HG03103 (cell line): ENCODE results near the gene IFITM2.
"Not testable (repeated sequence)": the region's sequence is repeated elsewhere in the genome, so short reads cannot be mapped to it uniquely, and the experiment has no call there.

Experiments
- ATAC-seq: cut with Tn5 transposase; IDR thresholded peaks from one replicate; pipeline ENCODE4 v1.9.1; 2021; ENCODE audit warnings: low read depth; ENCODE audit not compliant: unreplicated experiment

IFITM2 gene

GRCh38 chr11:324156-324555, 16.5 kb downstream of the IFITM2 start:
- ATAC-seq: no peak

DNA sequence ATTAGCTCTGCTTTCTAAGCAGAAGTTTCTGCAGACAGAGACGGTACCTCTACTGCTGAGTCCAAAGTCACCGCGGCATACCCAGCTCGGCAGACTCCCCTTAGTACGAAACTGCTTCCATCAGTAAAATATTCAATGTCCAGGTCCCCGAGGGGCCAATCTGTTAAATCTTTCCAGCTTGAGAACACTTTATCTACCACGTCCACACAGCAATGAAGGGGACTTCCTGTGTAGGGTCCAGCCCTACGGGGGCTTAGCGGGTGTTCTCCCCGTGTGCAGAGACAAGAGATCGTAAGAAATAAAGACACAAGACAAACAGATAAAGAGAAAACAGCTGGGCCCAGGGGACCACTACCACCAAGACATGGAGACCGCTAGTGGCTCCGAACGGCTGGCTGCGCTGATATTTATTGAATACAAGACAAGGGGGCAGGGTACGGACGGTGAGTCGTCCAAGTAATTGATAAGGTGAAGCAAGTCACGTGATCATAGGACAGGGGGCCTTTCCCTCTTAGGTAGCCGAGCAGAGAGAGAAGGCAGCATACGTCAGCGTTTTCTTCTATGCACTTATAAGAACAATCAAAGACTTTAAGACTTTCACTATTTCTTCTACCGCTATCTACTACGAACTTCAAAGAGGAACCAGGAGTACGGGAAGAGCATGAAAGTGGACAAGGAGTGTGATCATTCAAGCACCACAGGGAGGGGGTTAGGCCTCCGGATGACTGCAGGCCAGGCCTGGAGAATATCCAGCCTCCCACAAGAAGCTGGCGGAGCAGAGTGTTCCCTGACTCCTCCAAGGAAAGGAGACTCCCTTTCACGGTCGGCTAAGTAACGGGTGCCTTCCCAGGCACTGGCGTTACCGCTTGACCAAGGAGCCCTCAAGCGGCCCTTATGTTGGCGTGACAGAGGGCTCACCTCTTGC, 17.2 kb downstream of the IFITM2 start:
- ATAC-seq: not testable (repeated sequence)

- ATAC-seq: no peak
These were observed 18.4 kb downstream of the IFITM2 start for GRCh38 chr11:325796-326591.

GRCh38 chr11:326592-326841, 18.9 kb downstream of the IFITM2 start:
- peak; percentile 6 for ATAC-seq

- peak; percentile 56 for ATAC-seq
These were observed 19.4 kb downstream of the IFITM2 start for GRCh38 chr11:326842-327580.

DNA sequence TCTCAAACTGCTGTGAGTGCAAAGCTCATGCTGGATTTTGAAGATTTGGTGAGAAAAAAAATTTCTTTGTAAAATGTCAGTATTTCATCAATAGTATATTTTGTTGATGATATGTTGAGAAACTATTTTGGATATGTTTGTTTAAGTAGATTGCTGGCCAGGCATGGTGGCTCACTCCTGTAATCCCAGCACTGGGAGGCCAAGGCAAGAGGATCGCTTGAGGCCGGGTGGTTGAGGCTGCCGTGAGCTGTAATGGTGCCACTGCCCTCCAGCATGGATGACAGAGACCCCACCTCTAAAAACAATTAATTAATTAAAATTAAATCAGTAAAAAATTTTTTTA, 19.9 kb downstream of the IFITM2 start:
- ATAC-seq: no peak

GRCh38 chr11:328012-328411, 20.4 kb downstream of the IFITM2 start:
- no peak for ATAC-seq

GRCh38 chr11:328516-329100, 21.0 kb downstream of the IFITM2 start:
- not testable (repeated sequence) for ATAC-seq

DNA sequence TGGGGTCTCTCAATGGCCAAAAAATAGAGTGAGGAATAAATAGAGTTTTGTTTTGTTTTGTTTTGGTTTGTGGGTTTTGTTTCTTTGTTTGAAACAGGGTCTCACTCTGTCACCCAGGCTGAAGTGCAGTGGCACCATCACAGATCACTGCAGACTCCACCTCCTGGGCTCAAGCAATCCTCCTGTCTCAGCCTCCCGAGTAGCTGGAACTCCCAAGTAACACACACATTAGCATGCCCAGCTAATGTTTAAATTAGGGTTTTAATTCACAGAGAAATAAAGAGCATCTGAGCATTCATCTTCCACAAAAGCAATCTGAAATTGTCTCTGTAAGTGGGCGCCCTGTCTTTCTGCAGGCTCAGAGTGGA, 22.3 kb downstream of the IFITM2 start:
- no peak for ATAC-seq

- ATAC-seq: no peak
These were observed 22.7 kb downstream of the IFITM2 start for GRCh38 chr11:330307-330693.

- ATAC-seq: no peak
These were observed 23.2 kb downstream of the IFITM2 start for GRCh38 chr11:330694-331357.

DNA sequence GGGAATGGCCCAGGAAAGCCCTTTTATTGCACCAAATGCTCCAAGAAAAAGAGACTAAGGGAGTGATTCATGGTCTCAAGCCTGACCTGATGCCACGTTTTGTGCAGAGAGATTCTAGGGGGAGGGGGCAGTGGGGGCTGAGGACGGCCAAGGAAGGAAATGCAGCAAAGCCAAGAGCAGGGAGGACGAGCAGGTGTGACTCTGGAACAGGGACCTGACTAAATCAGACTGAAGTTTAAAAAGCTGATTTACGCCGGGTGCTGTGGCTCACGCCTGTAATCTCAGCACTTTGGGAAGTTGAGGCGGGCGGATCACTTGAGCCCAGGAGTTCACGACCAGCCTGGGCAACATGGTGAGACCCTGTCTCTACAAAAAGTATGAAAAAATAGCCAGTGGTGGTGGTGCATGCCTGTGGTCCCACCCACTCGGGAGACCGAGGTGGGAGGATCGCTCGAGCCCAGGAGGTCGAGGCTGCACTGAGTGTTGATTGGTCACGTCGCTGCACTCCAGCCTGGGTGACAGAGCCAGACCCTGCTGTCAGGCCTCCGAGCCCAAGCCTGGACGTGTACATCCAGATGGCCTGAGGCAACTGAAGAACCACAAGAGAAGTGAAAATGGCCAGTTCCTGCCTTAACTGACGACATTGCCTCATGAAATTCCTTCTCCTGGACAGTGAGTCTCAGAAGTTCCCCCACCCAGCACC, 23.9 kb downstream of the IFITM2 start:
- ATAC-seq: no peak

DNA sequence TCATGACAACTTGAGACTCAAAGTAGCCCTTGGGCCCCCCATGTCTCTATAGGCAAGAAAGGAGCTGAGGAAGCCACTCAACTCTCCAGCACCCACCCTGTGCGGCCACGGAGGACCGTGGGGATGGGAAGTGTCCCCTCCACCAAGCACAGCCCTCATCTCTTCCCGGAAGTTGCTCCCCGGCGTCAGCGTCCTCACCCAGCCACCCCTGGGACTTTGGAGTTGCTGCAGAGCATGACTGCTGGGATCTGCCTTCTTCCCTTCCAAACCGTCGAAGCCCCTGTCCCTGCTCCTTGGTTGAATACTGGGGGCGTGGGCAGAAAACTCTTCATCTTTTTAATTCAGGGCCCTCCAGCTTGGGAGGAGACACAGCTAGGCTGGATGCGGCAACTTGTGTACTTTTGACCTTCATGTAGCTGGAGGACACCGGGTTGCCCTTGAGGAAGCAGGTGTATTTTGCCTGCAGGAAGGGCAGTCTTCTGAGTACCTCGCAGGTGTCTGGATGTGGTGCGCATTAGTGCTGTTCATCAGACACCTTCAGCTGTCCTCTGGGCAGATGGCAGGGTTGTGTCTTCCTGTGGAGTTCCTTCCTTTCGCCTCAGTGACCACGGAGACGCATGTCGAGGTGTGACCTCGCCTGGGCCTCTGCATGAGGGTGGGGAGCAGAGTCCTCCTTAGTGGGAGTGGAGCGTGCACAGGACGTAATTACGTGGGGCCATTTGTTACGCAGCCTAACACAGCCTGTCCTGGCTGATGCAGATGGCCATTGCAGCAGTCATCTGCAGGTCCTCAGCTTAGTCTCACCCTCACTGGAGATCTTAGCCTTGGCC, 25.2 kb downstream of the IFITM2 start:
- no peak for ATAC-seq

- not testable (repeated sequence) for ATAC-seq
These were observed 26.1 kb downstream of the IFITM2 start for GRCh38 chr11:333616-334263.

DNA sequence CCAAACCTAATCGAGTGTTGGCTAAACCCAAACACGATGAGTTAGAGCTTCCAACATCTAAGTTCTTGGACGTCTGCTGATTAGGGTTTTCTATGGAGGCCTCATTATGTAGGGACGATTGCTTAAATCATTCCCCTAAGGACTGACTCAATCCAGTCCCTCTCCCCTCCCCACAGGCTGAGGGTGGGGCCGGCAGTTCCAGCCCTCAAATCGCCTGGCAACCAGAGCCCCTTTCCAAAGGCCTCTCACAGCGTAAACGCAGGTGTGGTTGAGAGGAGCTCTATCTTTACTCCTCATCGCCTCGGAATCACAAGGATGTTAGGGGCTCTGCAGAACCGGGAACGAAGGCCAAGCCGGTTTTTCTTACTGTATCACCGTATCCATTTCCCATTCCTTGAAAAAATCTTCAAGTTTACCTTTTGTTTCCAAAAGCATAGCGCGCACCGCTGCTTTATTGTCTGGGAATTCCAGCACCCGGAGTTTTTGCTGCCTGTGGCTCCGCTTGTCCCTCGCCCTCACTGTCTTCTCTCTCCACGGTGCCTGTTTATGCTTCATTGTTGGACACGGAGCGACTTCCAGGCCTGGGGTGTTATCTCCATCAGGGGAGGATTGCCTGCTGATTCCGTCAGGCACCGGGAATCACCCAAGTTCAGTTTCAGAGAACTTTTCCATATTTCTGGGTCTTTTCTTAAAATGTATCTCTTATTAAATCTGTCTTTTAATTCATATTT, 26.8 kb downstream of the IFITM2 start:
- no peak for ATAC-seq

DNA sequence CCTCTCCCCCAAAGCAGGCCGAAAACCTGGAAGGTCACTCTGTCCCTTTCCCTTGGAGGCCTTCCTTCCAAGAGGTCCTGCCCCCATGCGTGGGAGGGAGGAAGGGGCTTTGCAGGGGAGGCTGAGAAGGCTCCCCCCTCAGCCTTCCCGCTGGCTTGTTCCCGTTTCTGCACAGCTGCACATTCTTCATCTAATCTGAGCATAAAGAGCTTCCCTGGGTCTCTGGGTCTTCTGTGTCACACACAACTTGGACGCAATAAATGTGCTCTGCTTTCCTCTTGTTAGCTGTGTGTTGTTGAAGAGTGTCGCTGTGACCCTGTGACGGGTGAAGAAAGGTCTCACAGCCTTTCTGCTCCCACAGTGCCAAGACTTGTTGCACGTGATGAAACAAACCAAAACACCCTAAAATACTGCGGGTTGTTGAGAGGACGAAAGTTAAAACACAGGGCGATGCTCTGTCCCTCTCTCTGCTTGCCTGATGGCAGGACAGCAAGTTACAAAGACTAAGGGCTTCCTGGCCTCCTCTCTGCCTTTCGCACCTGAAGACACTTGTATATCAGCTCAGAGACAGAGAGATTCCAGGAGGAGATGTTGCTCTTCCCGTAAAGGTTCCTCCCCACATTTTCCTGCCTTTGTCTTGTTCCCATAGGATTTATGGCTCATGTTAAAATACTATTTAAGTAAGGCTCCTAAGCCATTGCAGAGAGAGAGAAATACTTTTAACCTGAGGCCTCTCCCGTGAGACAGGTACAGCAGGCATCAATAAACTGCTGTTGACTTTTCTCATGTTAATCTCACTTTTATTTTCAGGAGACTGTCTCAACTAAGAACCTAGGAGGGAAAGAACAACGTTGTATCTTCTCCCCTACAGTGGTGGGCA, 28.4 kb downstream of the IFITM2 start:
- ATAC-seq: no peak

- no peak for ATAC-seq
These were observed 29.1 kb downstream of the IFITM2 start for GRCh38 chr11:336659-337198.
